ENCODE results near the gene LLPH.

DNA sequence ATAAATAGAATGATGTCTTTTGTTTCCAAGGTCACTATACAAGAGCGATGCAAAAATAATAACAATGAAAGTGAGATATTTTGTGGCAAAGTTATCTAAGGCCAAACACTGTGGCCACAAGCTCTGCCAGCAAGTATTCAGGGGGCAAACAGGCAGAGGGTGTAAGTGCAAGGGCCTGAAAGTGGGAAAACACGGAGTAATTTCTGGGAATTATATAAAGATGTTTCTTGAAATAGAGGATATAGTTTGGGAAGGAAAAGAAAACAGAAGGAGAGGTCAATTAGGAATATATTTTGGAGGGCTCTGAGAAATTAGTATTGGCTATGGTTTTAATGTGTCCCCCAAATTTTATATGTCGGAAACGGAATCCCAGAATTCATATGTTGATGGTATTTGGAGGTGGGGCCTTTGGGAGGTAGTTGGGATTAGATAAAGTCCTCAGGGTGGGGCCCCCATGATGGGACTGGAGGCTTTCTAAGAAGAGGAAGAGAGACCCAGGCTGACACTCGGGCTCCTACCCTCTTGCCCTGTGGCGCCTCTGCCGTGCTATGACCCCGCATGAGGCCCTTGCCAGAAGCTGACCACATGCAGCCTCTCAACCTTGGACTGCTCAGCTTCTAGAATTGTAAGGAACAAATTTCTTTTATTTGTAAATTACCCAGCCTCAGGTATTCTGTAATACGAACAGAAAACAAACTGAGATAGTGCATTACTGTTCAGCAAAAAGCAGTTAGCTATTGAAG, 60.0 kb downstream of the LLPH start:
- TF ChIP-seq EP300 (IDR thresholded peaks at IDR 0.05) (no peak), CTCF (IDR thresholded peaks at IDR 0.05) (no peak), POLR2A (IDR thresholded peaks at IDR 0.05) (no peak)
